Endothelial cell (in vitro differentiated cells): ENCODE measurements around the gene NFIC. TPM values are rescaled to one million over a fixed set of nuclear protein-coding genes. Genes with fewer than 3 reads are reported as not detected.
"Not testable (repeated sequence)": the region's sequence is repeated elsewhere in the genome, so short reads cannot be mapped to it uniquely, and the experiment has no call there.

Experiments used
- DNase-seq: peaks from one replicate; pipeline ENCODE4 v3.0.0; 2021; ENCODE audit warnings: low spot score
- H3K27ac Mint-ChIP-seq: one replicate; pipeline ENCODE4 v1.8.0; 2021; ENCODE audit warnings: mixed read lengths, inconsistent platforms; ENCODE audit not compliant: unreplicated experiment
- H3K27me3 Mint-ChIP-seq: one replicate; pipeline ENCODE4 v1.8.0; 2021; ENCODE audit warnings: mild to moderate bottlenecking, moderate library complexity, mixed read lengths, inconsistent platforms; ENCODE audit not compliant: unreplicated experiment
- H3K36me3 Mint-ChIP-seq: one replicate; pipeline ENCODE4 v1.8.0; 2021; ENCODE audit warnings: mild to moderate bottlenecking, low read depth, mixed read lengths, inconsistent platforms; ENCODE audit not compliant: unreplicated experiment
- H3K4me1 Mint-ChIP-seq: one replicate; pipeline ENCODE4 v1.8.0; 2021; ENCODE audit warnings: mild to moderate bottlenecking, mixed read lengths, inconsistent platforms; ENCODE audit not compliant: unreplicated experiment
- H3K4me3 Mint-ChIP-seq: one replicate; pipeline ENCODE4 v1.8.0; 2021; ENCODE audit warnings: mild to moderate bottlenecking, mixed read lengths, inconsistent platforms; ENCODE audit not compliant: unreplicated experiment
- H3K9me3 Mint-ChIP-seq: one replicate; pipeline ENCODE4 v1.8.0; 2021; ENCODE audit warnings: mixed read lengths, inconsistent platforms; ENCODE audit not compliant: unreplicated experiment
- CTCF ChIP-seq: fragments of 200-600 bp; sonication (generic); IDR thresholded peaks from one replicate; pipeline ENCODE4 v1.5.0; 2021; ENCODE audit warnings: antibody characterized with exemption; ENCODE audit not compliant: unreplicated experiment
- total RNA-seq: library from RNA; stranded (reverse); fragmentation: NEBNext Ultra II Directional; extraction: Animal tissue kit (Norgen Biotek cat#: 25700); gene quantifications from one replicate; pipeline ENCODE4 v1.2.1, GENCODE V29; 2021; ENCODE audit not compliant: unreplicated experiment

NFIC gene
- total RNA-seq, 1 donor from 2014 or later, result 4.9 TPM

- peaks cover 2% of the 10 kb centered on the region for H3K27me3 Mint-ChIP-seq
- no peak overlapping the region for H3K4me3 Mint-ChIP-seq
- DNase-seq, result no peak
- TF ChIP-seq CTCF, result no peak
- no peaks in the 10 kb centered on the region for H3K4me1 Mint-ChIP-seq
- no peaks in the 10 kb centered on the region for H3K36me3 Mint-ChIP-seq
- no peaks in the 10 kb centered on the region for H3K9me3 Mint-ChIP-seq
- no peak overlapping the region for H3K27ac Mint-ChIP-seq
Observed at GRCh38 chr19:3348042-3348441, 18.3 kb upstream of the NFIC start.

GRCh38 chr19:3348469-3348868 lies 17.9 kb upstream of the NFIC start:
- H3K4me3 Mint-ChIP-seq, H3K36me3 Mint-ChIP-seq, H3K27me3 Mint-ChIP-seq, H3K4me1 Mint-ChIP-seq, DNase-seq, H3K27ac Mint-ChIP-seq, H3K9me3 Mint-ChIP-seq: not testable (repeated sequence)

- Mint-ChIP-seq H3K27me3 (peaks cover 3% of the 10 kb centered on the region), H3K4me1 (no peaks in the 10 kb centered on the region), H3K4me3 (no peak overlapping the region), H3K27ac (no peak overlapping the region), H3K36me3 (no peaks in the 10 kb centered on the region), H3K9me3 (peaks cover 4% of the 10 kb centered on the region)
- TF ChIP-seq CTCF, result no peak
- no peak for DNase-seq
Observed at GRCh38 chr19:3350014-3350663, 16.2 kb upstream of the NFIC start.

- Mint-ChIP-seq H3K4me1 (no peaks in the 10 kb centered on the region), H3K27me3 (peaks cover 3% of the 10 kb centered on the region), H3K9me3 (peaks cover 4% of the 10 kb centered on the region), H3K36me3 (peaks cover 4% of the 10 kb centered on the region), H3K4me3 (no peak overlapping the region), H3K27ac (no peak overlapping the region)
- no peak for TF ChIP-seq CTCF
- no peak for DNase-seq
Observed at GRCh38 chr19:3351702-3352447, 14.5 kb upstream of the NFIC start.

- TF ChIP-seq CTCF, result no peak
- Mint-ChIP-seq H3K36me3 (peaks cover 4% of the 10 kb centered on the region), H3K4me3 (no peak overlapping the region), H3K9me3 (peaks cover 4% of the 10 kb centered on the region), H3K27ac (no peak overlapping the region), H3K27me3 (peaks cover 13% of the 10 kb centered on the region), H3K4me1 (no peaks in the 10 kb centered on the region)
- DNase-seq, result no peak
Observed at GRCh38 chr19:3353493-3353892, 12.9 kb upstream of the NFIC start.
